Stimulated activated CD8-positive, alpha-beta memory T cell treated with anti-CD3 and anti-CD28 coated beads, Interleukin-2, amount 100 ng/mL, for 48 hours (primary cell): Measurements from ENCODE around the gene KRTAP12-3.
"Not testable (repeated sequence)": the region's sequence is repeated elsewhere in the genome, so short reads cannot be mapped to it uniquely, and the experiment has no call there.

Experiments
- DNase-seq, 2 donors: peaks; one replicate each; pipeline ENCODE4 v3.0.0-alpha.2; 2020; ENCODE audit warnings: low read depth in 2 of 2

The KRTAP12-3 gene

DNA sequence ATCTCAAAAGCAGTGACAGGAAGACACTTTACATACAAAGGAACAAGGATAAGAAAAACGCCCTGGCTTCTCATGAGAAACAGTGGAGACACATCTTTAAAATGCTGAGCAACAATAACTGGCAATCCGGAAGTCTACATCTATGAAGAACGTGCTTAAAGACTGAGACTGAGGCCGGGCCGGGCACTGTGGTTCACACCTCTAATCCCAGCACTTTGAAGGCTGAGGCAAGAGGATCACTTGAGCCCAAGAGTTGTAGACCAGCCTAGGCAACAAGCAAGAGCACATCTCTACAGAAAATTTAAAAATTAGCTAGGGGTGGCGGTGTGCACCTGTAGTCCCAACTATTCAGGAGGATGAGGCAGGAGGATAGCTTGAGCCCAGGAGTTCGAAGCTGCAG is 26.3 kb downstream of the KRTAP12-3 start:
- no peak for DNase-seq

DNA sequence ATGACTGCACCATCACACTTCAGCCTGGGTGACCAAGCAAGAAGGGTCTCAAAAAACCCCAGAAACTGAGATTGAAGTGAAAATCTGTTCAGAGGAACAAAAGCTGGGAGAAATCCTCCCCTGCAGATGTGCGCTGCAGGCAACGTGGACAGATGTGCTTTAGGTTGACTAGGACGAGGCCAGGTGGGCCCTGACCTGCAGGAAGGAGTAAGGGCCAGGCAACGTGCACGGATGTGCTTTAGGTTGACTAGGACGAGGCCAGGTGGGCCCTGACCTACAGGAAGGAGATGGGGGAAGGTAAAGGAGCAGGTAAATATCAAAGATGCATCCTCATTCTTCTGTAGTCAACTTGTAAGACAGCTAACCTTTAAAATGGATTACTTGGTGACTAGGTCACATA is 26.8 kb downstream of the KRTAP12-3 start:
- DNase-seq: no peak

DNA sequence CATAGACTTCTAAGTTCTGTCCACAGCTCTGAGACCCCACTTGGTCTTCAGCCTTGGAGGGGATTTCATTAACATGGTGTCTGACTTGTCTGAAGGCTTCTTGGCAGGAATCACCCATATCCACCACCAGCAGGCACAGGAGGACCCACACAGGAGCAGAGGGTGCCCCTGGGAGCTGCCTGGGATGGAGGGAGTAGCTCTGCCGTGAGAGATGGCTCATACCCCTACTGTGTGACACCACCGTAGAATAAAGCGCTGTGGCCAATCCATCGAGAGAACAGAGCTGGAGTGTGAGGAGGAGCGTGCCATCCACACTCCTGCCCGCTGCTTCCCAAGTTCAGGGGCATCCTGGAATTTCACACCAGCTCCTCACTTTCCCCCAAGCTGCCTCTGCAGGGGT is 27.3 kb downstream of the KRTAP12-3 start:
- not testable (repeated sequence) for DNase-seq

DNA sequence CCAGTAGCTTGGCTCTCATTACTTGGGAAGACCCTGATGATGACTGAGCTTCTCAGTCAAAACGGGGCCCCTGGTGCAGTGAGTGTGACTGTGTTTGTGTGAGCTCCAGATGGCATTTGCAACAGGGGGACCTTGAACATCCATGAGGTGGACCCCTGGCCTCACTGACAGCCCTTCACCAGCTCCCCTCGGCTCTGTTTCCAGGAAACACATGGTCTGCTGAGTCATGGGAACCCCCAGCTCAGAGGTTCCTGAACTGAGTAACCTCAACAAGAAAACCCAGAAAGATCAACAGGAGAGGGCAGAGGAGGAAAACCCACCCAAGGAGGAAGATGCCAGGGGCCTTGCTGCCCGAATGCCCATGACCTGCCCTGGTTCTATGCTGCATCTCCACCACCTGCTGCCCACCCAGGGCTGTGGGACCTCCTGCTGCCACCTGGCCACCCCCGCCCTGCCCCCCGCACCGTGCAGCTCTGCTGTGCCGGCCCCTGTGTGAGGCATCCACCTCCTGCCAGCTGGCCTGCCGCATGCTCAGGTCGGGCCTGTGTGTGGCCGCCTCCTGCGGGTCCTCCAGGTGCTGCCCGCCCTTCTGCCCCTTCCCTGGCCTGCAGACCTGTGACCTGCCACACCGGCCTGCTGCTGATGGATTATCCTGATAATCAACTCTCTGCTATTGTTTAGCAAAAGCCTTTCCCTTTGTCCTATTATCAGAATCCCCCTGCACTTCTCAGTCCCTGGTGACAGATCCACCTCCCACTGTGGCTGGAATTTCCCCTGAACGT is 28.5 kb downstream of the KRTAP12-3 start:
- no peak for DNase-seq

DNA sequence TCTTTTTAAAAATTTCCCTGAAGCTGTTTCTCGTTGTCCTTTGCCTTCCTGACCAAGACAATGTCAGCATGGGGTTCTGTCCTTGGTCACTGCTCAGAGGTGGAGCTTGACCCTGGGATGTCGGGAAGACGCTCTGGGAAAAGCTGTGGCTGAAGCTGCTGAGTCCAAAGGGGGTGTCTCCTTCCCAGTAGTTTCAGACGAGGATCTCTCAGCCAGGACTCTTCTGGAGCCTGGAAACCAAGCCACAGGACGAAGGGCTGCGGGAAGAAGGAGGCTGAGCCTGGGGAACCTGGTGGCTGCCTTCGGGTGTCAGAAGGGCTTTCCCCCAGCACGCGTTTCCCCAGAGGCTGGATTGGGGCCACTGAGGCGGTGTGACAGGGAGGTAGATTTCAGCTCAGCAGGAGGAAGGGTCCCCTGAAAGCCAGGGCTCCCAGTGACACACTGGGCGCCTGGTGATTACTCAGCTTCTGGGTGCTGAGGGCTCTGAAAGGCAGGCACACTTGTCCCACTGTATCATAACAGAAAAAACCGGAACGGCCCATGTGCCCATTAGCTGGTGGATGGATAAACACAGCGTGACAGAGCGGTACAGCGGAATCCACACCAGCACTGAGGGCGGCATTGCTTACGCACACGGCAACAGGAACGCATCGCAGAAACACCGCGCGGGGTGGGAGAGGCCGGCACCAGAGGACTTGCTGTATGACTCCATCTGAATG is 29.3 kb downstream of the KRTAP12-3 start:
- DNase-seq: no peak

DNA sequence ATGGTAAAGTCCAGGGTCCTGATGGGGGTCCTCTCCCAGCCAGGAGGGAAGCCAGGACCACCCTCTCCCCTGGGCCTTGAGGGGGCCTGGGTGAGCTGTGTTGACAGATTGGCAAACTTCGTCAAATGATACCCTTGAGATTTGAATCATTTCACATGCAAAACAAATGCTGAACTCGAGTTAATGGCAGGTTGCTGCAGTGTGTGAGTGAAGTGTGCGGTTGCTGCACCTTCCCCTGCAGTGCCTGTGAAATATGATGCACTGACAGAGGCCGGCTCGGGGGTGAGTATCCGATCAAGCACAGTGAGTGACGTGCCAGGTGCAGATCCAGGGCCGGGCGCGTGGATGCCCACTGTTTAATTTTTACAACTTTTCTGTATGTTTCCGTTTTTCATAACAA is 29.9 kb downstream of the KRTAP12-3 start:
- no peak for DNase-seq

DNA sequence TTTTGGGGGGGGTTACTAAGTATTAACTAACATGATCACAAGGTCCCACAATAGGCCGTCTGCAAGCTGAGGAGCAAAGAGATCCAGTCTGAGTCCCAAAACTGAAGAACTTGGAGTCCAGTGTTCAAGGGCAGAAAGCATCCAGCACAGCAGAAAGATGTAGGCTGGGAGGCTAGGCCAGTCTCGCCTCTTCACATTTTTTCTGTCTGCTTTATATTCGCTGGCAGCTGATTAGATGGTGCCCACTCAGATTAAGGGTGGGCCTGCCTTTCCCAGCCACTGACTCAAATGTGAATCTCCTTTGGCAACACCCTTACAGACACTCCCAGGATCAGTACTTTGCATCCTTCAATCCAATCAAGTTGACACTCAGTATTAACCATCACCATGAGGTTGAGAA is 32.0 kb downstream of the KRTAP12-3 start:
- not testable (repeated sequence) for DNase-seq

DNA sequence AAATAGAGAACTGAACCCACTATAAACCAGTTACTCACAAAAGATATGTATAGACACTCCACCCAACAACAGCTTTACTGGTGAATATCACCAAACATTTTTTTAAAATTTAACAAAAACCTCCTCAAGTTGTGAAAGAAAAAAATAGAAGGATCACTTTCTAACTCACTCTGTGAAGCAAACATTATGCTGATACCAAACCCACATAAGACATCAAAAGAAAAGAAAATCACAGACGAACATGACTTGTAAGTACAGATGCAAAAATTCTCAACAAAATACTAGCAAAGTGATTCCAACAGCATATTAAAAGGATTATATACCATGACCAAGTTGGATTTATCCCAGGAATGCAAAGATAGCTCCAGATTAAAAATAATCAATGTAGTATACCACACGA is 34.0 kb downstream of the KRTAP12-3 start:
- no peak for DNase-seq

DNA sequence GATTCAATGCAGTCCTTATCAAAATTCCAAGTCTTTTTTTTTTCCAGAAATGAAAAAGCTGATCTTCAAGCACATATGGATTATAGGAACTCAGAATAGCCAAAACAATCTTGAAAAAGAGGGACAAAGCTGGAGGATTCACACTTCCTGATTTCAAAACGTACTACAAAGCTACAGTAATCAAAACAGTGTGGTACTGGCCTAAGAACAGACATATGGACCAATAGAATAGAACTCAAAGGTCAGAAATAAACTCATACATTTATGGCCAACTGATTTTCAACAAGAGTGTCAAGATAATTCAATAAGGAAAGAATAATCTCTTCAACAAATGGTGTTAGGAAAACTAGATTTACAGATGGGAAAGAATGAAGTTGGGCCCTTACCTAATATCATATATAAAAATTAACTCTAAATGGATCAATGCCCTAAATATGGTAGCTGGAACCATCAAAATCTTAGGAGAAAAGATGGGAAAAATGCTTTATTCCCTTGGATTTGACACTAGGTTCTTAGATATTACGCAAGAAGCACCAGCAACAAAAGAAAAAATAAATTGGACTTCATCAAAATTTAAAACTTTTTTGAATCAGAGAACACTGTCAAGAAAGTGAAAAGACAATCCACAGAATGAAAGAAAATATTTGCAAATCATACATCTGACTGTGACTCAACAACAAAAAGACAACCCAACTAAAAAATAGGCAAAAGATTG is 35.2 kb downstream of the KRTAP12-3 start:
- DNase-seq: no peak

DNA sequence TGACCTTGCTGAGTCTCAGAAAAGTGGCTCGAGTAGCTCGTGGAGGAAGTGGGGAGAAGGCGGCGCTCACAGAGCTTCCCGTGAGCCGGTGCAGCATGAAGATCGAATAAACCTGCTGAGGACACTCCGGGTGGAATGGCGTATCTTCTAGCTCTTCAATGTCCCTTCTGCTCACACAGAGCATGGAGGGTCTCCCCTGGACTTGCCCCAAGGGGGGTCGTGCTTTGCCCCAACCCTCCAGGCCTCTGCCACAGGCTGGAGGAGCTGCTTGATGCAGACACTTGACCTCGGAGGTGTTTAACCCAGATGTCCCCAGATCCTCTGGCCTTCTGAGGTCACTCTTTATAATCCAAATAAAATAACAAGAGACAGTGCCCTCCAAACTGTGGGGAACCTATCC is 37.0 kb downstream of the KRTAP12-3 start:
- DNase-seq: no peak

DNA sequence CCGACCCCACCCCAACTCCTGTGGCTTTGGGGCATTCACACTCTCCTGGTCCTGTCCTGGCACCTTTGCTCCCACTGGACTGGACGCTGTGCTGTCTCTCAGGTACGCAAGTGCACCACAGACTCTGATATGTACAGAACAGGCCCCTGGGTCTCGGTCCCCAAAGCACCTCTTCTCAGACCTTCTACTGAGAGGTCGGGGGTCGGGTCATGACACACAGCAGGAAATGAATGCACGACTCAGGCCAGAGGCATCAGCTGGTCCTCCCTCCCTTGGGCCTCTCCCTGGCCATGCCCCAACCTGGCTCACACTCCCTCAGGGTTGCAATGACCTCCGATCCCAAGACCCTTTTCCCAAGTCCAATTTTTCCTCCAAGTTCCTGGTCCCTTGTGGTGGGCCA is 37.5 kb downstream of the KRTAP12-3 start:
- no peak for DNase-seq

DNA sequence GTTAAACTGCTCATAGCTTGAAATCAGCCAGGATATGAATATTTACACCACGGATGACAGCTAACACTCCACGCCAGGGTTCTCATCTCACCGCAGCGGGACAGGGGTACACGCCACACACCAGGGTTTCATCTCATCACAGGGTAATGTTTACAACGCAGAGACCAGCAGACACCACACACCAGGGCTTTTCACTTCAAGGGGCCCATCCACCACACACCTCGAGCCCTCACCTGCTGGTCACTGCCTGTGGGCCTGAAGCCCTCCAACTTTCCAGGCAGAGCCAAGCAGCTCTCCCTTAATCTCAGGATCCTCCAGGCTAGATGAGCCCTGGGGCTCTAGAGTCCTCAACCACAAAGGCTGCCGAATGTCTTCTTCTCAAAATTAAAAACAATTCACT is 37.9 kb downstream of the KRTAP12-3 start:
- no peak for DNase-seq

DNA sequence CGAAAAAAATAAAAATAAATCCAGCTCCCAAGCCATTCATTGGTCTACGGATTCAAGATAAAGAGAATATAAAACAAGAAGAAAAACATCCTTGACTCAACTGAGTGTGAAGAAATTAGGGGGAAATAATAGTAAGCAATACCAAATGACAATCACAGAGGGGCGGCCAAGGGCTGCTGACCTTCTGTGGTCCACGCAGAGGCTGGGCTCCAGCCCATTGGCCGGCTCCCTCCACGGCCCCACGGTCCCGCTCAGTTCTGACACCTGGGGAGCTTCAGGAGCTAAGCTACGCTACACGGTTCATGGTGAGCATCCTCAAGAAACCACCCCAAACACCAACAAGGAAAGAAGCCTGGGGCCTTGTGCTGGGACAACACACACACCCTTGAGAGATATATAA is 38.8 kb downstream of the KRTAP12-3 start:
- DNase-seq: no peak

DNA sequence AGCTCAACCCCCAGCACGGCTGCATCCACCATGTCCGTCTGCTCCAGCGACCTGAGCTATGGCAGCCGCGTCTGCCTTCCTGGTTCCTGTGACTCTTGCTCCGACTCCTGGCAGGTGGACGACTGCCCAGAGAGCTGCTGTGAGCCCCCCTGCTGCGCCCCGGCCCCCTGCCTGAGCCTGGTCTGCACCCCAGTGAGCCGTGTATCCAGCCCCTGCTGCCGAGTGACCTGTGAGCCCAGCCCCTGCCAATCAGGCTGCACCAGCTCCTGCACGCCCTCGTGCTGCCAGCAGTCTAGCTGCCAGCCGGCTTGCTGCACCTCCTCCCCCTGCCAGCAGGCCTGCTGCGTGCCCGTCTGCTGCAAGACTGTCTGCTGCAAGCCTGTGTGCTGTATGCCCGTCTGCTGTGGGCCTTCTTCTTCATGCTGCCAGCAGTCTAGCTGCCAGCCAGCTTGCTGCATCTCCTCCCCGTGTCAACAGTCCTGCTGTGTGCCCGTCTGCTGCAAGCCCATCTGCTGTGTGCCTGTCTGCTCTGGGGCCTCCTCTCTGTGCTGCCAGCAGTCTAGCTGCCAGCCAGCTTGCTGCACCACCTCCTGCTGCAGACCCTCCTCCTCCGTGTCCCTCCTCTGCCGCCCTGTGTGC is 39.6 kb downstream of the KRTAP12-3 start, which contains the start of gene KRTAP10-12:
Gene KRTAP10-12 (plus strand): TSS at position 1 of the 639 bp plus-strand sequence. CDS start 30 bp downstream, at position 31.
- not testable (repeated sequence) for DNase-seq

DNA sequence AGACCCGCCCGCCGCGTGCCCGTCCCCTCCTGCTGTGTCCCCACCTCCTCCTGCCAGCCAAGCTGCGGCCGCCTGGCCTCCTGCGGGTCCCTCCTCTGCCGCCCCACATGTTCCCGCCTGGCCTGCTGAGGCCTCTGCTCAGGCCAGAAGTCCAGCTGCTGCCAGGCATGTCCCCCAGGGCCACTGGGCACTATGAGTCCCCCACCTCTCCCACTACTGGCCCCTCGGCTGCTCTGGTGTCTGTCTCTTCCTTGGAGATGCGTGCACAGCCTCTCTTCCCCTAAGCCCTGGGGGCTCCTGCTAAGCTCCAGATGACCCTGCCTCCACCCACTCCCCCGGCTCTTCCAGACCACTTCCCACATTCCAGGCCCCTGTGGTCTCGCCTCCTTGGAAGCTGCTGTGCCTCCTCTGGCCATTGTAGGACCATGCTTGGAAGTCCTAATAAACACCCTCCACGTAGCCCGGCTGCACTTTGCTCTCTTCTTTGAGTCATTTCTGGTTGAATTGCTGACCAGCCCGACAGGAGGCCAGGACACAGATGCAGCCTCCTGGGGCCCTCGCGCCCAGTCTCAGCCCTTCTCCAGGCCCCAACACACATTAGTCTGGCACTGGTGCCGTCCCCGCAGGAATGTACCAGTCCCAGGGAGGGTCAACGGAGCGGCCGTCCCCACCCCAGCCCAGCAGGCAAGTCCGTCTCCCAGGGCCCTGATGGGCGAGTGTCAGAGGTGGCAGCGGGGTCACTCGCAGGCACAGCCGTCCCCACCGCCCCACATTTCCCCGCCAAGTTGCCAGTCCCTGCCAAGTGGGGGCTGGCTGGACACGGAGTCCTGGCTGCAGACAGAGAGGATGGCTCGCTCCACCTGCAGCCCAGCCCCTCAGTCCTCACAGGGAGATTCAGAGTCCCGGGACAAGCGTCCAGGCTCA is 40.3 kb downstream of the KRTAP12-3 start:
- no peak for DNase-seq

DNA sequence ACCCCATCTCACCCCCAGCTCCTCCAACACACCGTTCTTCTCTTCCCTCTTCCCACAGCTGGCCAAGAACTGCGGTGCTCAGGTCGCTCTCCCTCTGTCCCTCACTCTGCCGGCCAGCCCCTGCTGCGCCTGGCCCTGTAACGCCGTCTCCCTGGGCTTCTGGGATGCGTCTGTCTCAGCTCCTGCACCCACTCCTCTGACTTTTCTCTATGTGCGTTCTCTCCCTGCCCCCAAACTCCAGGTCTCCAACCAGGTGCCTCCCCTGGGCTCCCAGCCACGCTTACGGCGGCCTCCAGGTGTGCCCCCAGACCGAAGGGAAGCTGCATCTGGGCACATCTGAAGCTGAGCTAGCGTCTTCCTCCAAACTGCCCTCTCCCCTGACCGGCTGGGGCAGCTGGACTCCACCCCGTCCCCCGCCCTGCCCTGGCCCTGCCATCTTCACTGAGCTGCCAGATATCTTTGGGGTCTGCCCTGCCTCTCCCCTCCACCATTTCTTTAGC is 41.8 kb downstream of the KRTAP12-3 start:
- no peak for DNase-seq

DNA sequence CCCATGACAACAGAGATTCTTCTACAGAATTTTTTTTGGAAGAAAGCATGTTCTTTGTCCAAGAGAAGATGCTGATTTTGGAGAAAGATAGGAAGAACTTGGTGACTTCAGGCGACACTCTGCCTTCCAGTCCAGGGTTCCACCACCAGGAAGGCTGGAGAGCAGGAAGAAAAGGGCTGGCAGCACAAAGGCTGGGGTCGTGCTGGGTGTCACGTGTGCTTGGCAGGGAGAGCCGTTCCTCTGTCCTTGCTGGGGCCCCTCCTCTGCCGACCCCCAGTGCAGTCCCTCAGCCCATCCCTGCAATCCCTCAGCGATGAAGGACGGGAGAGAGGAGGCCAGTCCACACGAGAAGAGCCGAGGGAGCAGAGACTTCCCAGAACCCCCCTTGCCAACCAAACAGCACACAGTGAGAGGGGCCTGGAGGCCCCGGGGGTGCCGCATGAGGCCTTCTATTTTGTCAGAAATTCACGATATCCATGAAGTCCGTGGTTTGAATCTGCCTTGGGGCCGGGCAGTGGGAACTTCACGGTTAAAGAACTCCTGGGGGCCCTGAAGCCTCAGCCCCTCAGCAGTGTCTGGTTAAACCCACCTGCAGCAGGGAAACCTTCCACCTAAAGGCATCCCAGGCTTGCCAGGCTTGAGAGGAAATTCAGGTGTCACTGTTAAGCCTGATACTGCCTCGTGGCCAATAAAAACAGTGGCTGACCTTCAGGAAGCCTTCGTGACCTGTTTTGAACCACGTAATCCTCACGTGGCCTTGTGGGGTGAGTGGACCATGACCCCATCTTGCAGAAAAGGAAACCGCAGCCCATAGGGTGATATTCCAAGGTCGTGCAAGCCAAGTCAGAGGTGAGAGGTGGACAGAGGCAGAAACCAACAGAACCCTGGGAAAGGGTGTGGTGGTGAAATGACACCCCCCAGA is 42.6 kb downstream of the KRTAP12-3 start:
- DNase-seq: no peak

DNA sequence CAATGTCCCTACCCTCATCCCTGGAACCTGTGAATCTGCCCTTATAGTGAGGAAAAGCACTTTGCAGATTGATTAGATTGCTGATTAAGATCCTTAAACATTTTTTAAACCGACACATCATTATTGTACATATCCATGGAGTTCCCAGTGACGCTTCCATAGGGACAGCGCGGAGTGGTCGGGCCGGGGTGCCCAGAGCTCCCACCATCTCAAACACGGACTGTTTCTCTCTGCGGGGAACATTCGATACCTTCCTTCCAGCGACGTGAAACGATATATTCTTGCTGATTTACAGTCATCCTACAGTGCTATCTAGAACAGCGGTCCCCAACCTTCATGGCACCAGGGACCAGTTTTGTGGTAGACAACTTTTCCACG is 43.3 kb downstream of the KRTAP12-3 start:
- DNase-seq: no peak

DNA sequence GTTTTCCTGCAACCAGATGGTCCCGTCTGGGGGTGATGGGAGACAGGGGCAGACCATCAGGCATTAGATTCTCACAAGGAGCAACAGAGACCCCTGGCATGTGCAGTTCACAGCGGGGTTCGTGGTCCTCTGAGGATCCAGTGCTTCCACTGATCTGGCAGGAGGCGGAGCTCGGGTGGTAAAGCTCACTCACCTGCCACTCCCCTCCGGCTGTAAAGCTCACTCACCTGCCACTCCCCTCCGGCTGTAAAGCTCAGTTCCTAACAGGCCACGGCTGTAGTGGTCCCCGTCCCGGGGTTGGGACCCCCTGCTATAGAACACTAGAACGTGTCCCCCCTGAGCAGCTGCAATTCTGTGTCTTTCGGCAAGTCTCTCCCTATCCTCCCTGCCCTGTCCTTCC is 43.8 kb downstream of the KRTAP12-3 start:
- DNase-seq: no peak
